Cardiac fibroblast (primary cell): ENCODE data around the gene ANKRD18B.
"Not testable (repeated sequence)": the region's sequence is repeated elsewhere in the genome, so short reads cannot be mapped to it uniquely, and the experiment has no call there.

ENCODE experiments used
- DNase-seq, 2 donors: peaks; one replicate each; pipeline versions ENCODE4 v3.0.0 to v3.0.0-alpha.2; 2010; ENCODE audit warnings: low read depth in 2 of 2
- H3K4me3 ChIP-seq, 2 donors: replicated peaks in 1 of 2; 1 replicate in 1 of 2; 2 replicates in 1 of 2; pipeline ENCODE4 v1.5.1; 2011; ENCODE audit warnings: low read depth in 2 of 2, low read length in 2 of 2, mild to moderate bottlenecking in 2 of 2, moderate library complexity in 1 of 2
- TF ChIP-seq, protein P1 (sequence below): IDR thresholded peaks from one replicate; pipeline ENCODE4 v1.5.1; 2011; ENCODE audit warnings: low read depth, mild to moderate bottlenecking, low read length, inconsistent platforms

ANKRD18B gene

DNA sequence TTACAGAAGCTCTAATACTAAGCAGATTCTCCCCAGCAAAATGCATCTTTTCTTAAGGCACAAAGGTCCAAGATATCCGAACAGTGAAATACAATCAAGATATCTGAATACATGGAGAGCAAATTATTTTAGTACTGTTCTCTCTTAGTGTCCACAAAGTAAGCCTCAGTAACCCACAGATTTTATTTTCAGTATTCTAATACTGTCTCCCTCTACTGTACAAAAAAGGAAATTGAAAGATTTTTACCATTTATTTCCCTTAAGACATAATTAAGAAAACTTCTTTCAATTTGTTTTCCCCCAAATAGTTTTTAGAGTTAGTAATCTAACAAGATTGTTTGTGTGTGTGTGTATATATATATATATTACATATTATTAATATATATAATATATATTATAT, 25.7 kb upstream of the ANKRD18B start:
- DNase-seq = peak; percentile 43 to 47
- no peak overlapping the region for H3K4me3 ChIP-seq
- TF ChIP-seq, protein P1, sequence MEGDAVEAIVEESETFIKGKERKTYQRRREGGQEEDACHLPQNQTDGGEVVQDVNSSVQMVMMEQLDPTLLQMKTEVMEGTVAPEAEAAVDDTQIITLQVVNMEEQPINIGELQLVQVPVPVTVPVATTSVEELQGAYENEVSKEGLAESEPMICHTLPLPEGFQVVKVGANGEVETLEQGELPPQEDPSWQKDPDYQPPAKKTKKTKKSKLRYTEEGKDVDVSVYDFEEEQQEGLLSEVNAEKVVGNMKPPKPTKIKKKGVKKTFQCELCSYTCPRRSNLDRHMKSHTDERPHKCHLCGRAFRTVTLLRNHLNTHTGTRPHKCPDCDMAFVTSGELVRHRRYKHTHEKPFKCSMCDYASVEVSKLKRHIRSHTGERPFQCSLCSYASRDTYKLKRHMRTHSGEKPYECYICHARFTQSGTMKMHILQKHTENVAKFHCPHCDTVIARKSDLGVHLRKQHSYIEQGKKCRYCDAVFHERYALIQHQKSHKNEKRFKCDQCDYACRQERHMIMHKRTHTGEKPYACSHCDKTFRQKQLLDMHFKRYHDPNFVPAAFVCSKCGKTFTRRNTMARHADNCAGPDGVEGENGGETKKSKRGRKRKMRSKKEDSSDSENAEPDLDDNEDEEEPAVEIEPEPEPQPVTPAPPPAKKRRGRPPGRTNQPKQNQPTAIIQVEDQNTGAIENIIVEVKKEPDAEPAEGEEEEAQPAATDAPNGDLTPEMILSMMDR = peak; percentile 9

DNA sequence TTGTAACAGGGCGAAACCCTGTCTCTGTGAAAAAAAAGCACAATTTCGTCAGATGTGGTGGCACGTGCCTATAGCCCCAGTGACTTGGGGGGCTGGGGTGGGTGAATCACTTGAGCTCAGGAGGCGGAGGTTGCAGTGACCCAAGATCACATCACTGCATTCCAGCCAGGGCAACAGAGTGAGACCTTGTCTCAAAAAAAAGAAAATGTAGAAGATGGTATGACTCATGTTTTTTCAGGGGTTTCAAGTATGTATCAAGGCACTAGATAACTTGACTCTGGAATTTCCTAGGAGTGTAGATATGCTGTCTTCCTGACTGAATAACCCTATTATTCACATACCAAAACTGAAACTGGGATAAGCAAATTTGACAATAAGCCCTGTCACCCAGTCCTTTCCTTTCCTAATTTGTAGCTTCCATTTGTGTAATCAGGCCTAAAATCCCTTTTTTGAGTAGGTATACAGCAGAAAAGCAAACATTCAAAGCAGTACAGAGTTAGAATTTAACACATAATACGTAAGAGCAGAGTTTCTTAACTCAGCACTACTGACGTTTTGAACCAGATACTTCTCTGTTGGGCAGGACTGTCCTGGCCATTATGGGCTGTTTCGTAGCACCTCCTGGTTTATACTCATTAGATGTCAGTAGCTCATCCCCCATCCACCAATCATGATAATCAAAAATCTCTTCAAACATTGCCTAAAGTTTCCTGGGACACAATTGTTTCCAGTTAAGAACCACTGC, 17.3 kb upstream of the ANKRD18B start:
- peak; percentile 97 to 98 for DNase-seq
- TF ChIP-seq, protein P1 = no peak
- H3K4me3 ChIP-seq = peak overlapping the region; percentile 1 to 45

DNA sequence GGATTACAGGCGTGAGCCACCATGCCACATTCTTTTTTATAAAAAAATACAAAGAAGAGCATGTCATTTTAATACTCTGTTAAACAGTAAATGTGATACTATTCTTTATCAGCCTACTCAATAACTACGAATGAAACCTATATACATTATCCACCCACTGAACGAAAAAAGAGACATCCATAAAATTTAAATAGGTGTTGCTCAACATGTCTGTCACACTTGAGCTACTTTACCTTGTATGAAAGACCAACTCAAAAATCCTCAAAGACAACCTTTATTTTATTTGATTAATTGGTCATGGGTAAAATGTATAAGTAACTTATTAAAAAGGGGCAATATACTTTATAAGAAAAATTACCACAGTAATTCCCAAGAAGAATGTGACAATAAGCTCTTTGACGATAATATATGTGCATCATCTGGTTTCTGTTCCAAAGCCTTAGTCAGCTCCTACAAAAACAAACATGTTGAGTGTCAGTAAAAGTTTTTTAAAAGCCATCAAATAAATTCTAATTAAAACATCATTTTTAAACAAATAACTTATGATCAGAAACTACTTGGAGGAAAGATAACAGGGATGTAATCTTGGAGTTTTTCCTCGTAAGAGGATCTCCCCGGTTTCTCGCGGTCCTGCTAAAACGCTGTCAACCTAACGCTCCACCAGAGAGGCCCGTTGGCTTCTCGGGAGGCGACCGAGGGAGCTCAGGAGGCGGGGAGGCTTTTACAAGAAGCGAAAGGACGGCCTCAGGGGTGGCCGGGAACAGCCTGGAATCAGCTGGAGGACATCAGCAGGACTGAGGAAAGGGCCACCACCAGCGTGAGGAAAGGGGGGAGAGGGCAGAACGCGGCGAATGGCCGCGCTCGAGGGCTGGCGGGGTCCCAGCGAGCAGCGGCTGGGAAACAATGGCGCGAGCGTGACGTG, 13.5 kb upstream of the ANKRD18B start:
- DNase-seq = peak; percentile 76 to 77
- TF ChIP-seq, protein P1 = no peak

DNA sequence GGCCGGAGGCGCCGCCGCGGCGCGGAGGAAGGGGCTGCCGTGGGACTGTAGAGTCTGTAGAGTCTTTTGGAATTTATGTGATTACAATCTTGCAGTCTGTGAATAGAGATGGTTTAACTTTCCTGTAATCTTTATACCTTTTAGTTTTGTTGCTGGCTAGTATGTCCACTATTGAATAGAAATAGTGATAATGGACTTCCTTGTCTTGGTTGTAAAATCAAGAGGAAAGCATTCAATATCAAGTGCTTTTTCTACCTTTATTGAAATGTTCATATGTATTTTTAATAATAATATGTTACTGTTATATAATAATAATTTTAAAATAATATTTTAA, 12.9 kb upstream of the ANKRD18B start:
- peak overlapping the region; percentile 44 to 61 for H3K4me3 ChIP-seq
- not testable (repeated sequence) for DNase-seq

More for the DNA sequence above, 13.5 kb upstream of the ANKRD18B start:
- H3K4me3 ChIP-seq = peak overlapping the region; percentile 44 to 61

DNA sequence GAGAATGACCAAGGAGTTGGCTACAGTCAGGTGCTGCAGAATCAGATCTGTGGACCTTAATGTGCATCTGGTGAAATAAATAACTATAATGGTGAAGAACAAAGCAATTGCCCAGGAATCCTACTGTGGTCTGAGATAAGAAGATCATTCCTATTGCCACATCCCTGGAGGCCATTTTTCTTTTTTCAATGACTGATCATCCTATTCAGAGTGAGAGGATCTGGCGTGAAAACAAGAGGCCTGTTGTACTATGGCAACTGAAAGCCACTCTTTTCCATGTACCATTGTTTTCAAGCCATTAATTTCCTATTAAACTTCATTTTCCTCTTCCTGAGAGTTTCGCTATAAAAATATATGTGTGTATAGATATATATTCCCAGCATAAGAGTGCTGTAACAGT, 11.5 kb upstream of the ANKRD18B start:
- H3K4me3 ChIP-seq = not testable (repeated sequence)
- peak in 1 of 2 donors; percentile 24 for DNase-seq

DNA sequence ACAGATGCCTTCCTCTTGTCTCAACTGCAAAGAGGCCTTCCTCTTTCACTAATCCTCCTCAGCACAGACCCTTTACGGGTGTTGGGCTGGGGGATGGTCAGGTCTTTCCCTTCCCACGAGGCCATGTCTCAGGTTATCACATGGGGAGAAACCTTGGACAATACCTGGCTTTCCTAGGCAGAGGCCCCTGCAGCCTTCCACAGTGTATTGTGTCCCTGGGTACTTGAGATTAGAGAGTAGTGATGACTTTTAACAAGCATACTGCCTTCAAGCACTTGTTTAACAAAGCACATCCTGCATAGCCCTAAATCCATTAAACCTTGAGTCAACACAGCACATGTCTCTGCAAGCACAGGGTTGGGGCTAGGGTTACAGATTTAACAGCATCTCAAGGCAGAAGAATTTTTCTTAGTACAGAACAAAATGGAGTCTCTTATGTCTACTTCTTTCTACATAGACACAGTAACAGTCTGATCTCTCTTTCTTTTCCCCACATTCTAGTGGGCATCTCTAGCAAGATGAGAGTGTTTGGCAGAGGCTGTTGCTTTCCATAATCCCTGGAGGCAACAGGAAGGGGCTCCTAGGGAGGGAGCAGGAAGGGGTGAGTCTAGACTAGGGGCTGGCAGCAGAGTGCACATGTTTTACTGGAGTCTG, 8.6 kb upstream of the ANKRD18B start:
- not testable (repeated sequence) for H3K4me3 ChIP-seq, DNase-seq

DNA sequence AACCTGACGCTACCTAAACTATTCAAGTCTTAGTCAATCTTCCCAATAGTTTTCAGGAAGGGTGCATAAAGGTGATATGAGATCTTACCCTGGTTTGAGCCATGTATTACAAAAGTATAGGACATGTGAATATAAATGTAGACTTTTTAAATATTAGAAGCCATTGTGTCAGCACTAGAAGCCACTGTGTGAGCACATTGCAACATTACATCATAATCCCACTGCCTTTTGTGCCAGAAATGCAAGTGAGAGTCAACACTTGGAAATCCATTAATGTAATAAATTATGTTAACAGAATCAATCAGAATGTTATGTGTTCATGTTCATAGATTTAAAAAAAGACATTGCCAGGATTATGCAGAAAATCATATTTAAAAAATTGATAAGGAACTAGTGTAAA, 7.7 kb upstream of the ANKRD18B start:
- H3K4me3 ChIP-seq, DNase-seq: not testable (repeated sequence)

DNA sequence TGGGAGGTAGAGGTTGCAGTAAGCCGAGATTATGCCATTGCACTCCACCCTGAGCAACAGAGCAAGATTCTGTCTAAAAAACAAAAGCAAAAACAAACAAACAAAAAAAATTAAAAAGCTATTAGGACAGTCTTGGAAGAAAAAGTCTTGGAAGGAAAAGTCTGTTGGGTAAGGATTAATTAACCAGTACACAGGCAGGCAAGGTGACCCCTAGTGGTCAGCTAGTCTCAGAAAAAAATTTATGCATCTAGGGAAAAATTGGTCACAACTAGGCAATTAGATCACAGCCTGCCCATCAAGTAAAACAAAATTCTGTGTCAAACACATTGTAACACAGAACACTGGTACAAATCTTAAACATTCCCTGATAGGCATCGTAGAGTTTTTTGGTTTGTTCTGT, 6.7 kb upstream of the ANKRD18B start:
- no peak overlapping the region for H3K4me3 ChIP-seq
- TF ChIP-seq, protein P1 = peak; percentile 62
- peak; percentile 68 for DNase-seq

DNA sequence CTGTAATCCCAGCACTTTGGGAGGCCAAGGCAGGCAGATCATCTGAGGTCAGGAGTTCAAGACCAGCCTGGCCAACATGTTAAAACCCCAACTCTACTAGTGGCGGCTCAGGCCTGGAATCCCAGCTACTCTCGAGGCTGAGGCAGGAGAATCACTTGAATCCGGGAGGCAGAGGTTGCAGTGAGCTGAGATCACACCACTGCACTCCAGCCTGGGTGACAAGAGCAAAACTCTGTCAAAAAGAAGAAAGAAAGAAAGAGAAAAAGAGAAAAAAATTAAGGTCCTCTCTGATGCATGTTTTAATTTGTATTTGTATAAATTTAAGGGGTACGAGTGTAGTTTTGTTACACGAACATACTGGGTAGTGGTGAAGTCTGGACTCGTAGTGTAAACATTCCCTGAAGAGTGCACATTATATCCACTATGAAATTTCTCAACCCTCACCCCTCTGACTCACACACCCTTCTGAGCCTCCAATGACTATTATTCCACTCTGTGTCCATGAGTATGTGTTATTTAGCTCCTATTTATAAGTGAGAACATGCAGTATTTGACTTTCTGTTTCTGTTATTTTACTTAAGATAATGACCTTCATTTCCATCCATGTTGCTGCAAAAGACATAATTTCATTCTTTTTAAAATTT, 6.0 kb upstream of the ANKRD18B start:
- DNase-seq = peak; percentile 57 to 78
- not testable (repeated sequence) for H3K4me3 ChIP-seq

DNA sequence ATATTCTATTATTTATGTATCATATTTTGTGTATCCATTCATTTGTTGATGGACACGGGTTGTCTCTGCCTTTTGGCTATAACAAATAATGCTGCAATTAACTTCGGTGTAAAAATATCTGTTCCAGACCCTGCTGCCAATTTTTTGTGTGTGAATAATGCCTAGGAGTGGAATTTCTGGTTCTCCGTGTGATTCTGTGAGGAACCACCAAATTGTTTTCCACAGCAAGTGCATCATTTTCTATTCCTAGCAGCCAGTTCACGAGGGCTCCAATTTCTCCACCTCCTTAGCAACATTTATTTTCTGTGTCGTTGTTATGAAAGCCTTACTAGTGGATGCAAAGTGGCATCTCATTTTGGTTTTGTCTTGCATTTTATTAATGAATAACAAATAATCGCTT, 2.2 kb upstream of the ANKRD18B start:
- DNase-seq = not testable (repeated sequence)

More for the DNA sequence above, 2.2 kb upstream of the ANKRD18B start:
- not testable (repeated sequence) for H3K4me3 ChIP-seq
